Raji (cell line): Measurements from ENCODE around the gene COMMD4.

Experiments
- POLR2A ChIP-seq: IDR thresholded peaks from 2 replicates; pipeline ENCODE4 v1.6.1; 2011; ENCODE audit warnings: low read depth, low read length, control low read depth; ENCODE audit not compliant: insufficient read depth

The COMMD4 gene

GRCh38 chr15:75335705-75336355, at the start of gene COMMD4:
TSS of gene COMMD4 (plus strand) at chr15:75336063. CDS start at chr15:75336090, 27 bp downstream.
- TF ChIP-seq POLR2A, result peak; percentile 76

DNA sequence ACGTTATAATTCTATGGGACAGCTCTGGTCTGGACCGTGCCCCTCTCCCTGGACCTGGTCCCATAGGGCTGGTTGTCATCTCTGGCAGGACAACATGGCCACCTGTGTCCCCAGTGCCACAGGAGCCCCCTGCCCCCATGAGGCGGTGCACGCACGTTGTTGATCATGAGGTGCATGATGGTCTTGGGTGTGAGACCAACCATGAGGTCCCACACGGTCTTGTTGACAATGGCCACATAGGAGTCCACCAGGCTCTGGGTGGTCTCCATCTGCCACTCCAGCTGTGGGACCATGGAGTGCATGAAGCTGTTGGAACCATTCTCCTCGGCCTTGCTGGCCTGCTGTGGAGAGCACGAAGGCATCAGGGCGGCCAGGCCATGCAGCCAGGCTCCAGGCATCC, 33.5 kb upstream of the COMMD4 start:
- no peak for TF ChIP-seq POLR2A

GRCh38 chr15:75306188-75306587, 29.7 kb upstream of the COMMD4 start:
- TF ChIP-seq POLR2A, result no peak

- no peak for TF ChIP-seq POLR2A
These were observed 28.0 kb upstream of the COMMD4 start for GRCh38 chr15:75307778-75308390.

- no peak for TF ChIP-seq POLR2A
These were observed 26.2 kb upstream of the COMMD4 start for GRCh38 chr15:75309711-75310110.

DNA sequence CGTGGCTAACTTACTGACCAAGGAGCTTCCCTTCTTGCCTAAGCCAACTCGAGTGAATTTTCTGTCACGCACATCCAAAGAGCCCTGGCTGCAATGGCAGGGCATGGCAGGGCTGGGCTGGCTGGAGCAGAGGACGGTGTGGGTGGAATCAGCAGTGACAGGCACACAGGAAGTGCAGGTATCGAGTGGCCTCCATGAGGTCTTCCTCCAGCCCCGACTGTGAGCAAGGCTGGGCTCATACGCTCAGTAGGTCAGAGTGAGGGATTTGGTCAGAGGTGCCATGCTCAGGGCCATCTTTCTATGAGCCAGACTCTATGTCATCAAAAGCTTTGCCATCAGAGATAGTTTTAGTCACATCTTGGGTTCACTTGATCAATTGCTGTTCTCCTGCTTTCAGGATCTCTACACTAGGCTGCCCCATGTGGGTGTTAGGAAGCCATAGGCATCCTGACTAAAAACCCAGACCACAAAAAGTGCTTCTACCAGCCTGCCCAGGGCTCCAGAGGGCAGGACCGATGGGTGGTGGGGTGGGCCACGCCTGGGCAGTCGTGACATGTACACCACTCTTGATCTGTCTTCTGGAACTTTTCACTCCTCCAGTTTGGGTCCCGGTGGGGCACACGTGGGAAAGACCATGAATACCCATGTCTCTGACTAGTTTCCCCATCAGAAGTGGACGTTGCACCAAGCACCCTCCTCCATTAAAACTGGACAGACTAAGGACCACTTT, 22.6 kb upstream of the COMMD4 start:
- no peak for TF ChIP-seq POLR2A

DNA sequence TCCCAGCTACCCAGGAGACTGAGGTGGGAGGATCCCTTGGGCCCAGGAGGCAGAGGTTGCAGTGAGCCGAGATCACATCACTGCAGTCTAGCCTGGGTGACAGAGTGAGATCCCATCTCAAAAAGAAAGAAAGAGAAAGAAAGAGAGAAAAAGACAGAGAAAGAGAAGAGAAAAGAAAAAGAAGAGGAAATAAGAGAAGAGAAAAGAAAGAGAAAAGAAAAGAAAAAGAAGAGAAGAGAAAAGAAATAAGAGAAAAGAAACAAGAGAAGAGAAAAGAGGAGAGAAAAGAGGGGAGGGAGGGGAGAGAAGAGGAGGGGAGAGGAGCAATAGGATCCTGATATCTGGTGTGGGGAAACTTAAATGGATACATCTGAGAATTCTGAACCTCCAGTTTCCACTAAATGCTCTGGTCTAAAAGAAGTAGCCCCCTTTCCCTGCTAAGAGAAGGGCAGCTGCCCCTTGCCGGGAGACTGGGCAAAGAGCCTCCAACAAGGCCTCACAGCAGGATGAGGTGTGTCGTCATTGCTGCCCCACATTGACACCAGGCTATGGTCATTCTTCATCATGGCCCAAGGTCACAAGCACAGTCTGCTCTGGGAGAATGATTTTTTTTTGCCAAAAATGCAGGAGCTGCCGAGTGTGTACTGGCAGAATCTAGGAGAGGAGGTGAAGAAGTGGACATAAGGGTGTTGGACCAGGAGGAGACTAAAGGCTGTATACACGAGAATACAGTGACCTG, 21.1 kb upstream of the COMMD4 start:
- TF ChIP-seq POLR2A, result no peak

DNA sequence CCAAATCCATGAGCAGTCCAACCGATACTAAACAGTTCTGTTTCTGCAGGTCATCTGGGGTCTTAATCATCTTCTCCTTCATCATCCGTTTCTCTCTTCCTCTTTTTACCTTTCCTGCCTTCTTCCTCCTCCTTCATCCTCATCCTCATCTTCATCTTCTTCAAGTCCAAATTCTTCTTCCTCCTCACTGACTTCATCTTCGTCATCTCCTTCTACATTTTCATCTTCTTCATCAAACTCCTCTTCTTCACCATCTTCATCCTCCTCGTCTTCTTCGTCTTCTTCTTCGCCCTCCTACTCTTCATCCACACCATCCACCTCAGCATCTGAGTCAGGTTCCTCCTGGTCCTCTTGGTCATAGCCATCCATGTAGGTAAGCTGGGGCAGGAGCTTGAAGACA, 14.2 kb upstream of the COMMD4 start:
- TF ChIP-seq POLR2A, result no peak

- TF ChIP-seq POLR2A, result no peak
These were observed 9.9 kb upstream of the COMMD4 start for GRCh38 chr15:75325922-75326321.

GRCh38 chr15:75327005-75327404, 8.9 kb upstream of the COMMD4 start:
- no peak for TF ChIP-seq POLR2A

- TF ChIP-seq POLR2A, result no peak
These were observed 8.4 kb upstream of the COMMD4 start for GRCh38 chr15:75327491-75327890.

DNA sequence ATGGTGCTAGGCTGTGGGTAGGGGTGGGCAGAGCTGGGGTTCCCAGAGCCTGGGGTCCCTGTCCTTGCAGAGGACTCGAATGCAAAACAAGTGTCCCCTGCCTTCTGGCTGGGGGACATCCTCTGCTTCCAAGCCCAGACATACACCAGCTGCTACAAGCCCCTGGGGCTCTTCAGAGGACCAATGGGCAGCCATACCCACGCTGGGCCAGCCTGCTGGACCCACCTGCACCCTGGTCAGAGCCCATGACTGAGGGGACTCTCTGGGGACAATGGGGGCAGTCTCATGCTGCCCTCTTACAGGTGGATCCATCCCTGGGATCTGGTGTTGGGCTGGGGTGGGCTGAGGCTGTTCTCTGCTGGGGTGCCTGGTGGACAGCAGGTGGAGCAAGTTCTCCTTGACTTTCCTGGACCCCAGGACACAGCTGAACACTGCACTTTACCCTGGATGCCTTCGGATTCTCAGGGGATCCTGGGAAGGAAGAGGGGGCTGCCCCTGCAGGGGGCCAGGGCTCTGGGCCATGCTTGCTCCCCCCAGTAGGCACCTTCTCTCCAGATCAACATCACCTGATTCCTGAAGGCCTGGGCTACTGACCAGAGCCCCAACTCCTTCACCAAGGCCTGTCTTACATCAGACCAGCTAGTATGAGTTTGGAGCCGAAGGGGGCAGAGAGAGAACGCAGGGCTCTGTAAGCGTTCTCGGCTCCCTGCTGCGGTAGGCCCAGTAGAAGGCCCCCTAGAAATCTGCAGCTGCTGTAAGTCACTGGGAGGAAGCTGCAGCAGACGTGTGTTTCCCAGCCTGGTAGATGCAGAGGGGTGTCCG, 7.2 kb upstream of the COMMD4 start:
- no peak for TF ChIP-seq POLR2A

GRCh38 chr15:75329571-75329970, 6.3 kb upstream of the COMMD4 start:
- no peak for TF ChIP-seq POLR2A

DNA sequence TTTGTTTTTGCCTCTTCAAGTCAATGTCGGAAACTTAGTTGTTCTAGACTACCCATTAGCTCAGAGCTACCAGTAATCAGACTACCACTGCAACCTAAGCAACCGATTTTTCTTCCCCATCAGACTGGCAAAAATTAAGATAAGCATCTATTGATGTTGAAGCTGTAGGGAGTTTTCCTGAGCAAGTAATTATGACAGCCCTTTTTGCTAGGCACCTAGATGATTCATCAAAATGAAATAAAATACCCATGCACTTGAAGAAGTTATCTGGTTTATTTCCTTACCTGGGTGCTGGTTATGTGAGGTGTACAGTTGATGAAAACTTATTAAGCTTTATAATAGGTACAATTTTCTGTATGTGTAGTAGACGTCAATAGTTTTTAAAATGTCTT, 554 bp upstream of the COMMD4 start:
- TF ChIP-seq POLR2A, result no peak
